GM23248 (cell line): ENCODE data around the gene SYCE3.

Experiments used
- EZH2 ChIP-seq: fragments of 200-600 bp; sonication (generic); IDR thresholded peaks from 2 replicates; pipeline ENCODE4 v1.6.1; 2018; ENCODE audit warnings: antibody characterized with exemption, mild to moderate bottlenecking; ENCODE audit not compliant: insufficient read depth, poor library complexity, severe bottlenecking
- EZH2phosphoT487 ChIP-seq: fragments of 200-600 bp; sonication (generic); IDR thresholded peaks from 2 replicates; pipeline ENCODE4 v1.6.1; 2018; ENCODE audit warnings: antibody characterized with exemption, moderate library complexity, mild to moderate bottlenecking, low read depth; ENCODE audit not compliant: insufficient read depth

GRCh38 chr22:50576806-50577696 is 14.3 kb upstream of the SYCE3 start:
- TF ChIP-seq EZH2: no peak
- TF ChIP-seq EZH2phosphoT487: no peak
